Stimulated activated CD8-positive, alpha-beta memory T cell treated with anti-CD3 and anti-CD28 coated beads, Interleukin-4, amount 100 ng/mL, for 1 hour (primary cell): Measurements from ENCODE around the gene CYTH3.

Source experiments
- DNase-seq, 2 donors: peaks; one replicate each; pipeline ENCODE4 v3.0.0-alpha.2; 2020; ENCODE audit warnings: low read depth in 2 of 2, low spot score in 1 of 2

The CYTH3 gene

GRCh38 chr7:6258440-6259182 is 13.8 kb downstream of the CYTH3 start:
- DNase-seq, result no peak

DNA sequence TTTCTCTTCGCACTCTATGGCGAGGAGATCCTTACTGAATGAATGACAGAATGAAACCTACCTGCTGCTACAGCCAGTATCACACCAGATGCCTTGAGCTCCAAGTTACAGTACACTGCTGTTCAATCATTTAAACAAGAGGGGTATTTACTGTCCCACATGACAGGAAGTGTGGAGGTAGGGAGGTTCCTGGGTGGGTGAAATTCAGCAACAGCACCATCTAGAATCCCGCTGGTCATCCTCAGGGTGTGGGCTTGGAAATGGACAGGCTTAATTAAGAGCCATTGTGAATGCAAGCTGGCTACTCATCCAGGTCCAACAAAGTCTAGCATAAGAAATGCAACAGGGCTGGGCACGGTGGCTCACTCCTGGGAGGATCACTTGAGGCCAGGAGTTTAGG is 14.7 kb downstream of the CYTH3 start:
- DNase-seq, result no peak

DNA sequence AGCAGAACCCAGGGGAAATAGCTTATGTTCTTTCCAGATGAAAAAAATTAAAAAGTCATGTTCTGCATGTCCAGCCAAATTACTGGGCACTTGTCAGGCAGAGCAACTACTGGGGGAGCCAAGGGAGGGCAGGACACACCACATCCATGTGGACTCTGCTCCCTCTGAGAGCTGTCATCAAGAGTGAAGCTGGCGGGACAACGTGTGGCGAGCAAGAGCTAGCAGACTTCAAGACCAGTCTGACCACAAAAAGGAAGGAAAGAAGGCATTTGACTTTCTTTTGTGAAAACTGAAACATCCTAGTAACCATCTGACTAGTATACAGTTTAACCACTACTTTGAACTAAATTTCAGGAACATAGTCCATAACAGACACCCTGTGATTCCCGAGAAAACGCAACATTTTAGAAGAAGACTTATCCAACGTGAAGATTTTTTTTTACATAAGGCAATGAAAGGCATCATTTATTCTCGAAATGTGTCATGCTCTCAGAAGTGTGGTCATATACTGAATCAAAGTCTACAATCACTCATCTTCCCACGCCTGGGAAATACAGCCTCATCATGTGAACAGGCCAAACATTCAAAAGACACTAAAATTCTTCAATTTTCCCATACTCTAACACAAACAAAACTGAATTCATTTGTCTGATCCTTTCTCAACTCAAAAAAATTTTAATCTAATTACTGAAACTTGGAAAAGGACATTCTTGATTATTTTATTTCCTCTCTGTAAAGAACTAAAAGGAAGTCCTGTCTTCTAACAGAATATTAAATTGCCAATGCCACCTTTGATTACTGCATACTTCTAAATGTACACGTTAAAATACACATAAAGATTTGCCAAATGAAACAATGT is 15.5 kb downstream of the CYTH3 start:
- no peak for DNase-seq

- DNase-seq, result no peak
Measured at GRCh38 chr7:6256109-6256483, 16.3 kb downstream of the CYTH3 start.

GRCh38 chr7:6254866-6255265 is 17.6 kb downstream of the CYTH3 start:
- DNase-seq, result no peak

GRCh38 chr7:6252748-6253147 is 19.7 kb downstream of the CYTH3 start:
- DNase-seq, result no peak

DNA sequence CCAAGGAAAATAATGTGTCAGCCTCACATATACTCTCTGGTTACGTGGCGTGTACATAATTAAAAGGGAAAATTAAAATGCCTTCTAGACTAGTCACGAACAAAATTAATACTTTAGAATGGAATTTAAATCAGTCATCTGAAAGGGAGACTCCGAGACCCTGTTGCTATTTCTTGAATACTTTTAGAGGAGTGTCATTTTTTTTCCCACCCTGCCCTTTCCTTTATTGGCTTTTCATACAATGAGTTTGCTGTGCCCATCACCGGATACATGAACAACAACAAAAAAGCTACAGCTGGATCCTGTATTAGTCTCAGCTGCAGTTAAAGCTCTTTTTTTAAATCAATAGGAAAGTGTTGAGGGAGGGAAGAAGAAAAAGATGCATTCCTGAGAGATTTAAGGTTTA is 20.1 kb downstream of the CYTH3 start:
- no peak for DNase-seq

DNA sequence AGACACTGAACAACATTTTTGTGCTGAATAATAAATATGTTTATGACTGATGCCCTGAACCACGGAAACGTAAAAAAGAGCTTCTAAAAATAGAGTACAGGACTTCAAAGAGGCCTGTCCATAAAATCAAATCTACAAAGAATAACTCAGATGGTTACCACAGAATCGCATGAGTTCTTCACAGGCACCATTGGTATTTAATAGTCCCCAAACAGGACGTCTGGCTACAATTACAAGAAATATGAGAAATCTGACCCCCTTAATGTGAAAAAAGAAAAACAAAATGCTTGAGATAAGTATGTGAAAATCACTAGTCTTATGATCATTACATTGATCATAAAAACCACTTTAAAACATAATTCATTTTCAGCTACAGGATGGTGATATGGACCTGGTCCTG is 20.8 kb downstream of the CYTH3 start:
- DNase-seq, result no peak

DNA sequence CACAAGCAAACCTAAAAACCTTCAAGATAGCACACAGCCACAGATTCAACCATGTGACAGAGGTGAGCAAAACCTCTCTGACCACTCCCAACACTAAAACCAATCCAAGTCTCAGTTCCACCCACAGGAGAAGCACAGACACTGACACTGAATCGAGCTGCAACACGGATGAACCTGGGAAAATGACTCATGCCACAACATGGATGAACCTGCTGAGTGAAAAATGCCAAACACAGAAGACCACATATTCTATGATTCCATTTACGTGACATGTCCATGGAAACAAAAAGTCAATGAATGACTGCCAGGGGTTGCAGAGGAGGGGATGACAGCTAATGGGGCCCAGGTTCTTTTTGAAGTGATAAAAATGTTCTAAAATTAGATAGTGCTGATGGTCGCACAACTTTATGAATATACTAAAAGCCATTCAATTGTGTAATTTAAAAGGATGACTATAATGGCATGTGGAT is 22.0 kb downstream of the CYTH3 start:
- no peak for DNase-seq

DNA sequence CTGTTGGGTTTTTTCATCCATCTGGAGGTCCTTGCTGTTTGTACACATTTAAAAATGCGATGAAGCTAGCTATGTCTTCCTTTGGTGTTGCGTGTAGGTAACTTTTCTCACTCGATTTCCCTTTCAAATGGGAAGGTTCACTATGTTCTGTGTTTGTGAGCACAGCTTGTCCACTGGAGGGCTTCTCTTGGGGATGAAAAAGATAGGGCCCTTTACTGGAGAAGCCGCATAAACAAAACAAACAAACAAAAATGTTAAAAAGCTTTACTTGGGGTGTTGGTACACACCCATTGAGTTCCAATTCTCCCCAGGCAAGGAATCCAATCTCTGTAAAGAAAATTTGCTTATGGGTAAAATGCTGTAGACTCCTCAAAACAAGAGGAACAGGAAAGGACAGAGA is 23.4 kb downstream of the CYTH3 start:
- DNase-seq, result no peak

DNA sequence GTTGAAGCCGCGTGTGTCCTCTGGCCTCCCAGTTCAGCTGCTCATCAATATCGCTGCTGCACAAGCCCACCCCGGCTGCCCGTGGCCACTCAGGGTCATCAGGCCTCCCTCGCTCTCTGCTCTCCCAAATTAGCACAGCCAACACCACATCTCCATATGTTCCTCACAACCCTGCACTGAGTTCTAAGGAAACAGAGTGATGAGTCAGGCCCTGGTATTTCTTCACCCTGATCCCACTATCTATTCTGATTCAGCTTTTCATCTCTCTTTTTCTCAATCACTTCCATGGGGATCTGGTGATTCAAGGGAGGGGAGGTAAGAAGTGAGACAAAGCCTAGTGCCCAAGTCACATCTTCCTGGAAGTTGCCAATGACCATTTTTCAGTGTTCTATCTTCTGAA is 23.8 kb downstream of the CYTH3 start:
- no peak for DNase-seq

- no peak for DNase-seq
Measured at GRCh38 chr7:6246251-6246917, 26.0 kb downstream of the CYTH3 start.

- no peak for DNase-seq
Measured at GRCh38 chr7:6244021-6244420, 28.4 kb downstream of the CYTH3 start.

DNA sequence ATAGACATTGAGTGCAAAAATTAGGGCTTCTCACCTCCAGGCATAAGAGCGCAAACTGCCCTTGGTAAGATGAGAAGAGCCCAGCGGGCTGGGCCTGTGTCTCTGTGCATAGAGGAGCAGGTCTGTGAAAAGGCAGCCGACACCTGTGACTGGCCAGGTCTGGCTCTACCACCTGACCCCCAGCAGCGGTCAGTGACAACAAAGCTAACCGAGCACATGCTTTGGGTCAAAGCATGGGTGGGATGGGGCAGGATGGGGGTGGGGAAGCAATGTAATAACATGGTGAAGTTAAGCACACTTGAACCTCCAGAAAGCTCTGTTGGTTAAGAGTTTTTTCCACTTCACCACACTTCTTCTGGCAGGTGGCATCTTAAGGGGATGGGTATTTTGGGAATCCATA is 29.3 kb downstream of the CYTH3 start:
- DNase-seq, result no peak

GRCh38 chr7:6242561-6242960 is 29.9 kb downstream of the CYTH3 start:
- DNase-seq, result no peak

- no peak for DNase-seq
Measured at GRCh38 chr7:6241607-6241973, 30.8 kb downstream of the CYTH3 start.

DNA sequence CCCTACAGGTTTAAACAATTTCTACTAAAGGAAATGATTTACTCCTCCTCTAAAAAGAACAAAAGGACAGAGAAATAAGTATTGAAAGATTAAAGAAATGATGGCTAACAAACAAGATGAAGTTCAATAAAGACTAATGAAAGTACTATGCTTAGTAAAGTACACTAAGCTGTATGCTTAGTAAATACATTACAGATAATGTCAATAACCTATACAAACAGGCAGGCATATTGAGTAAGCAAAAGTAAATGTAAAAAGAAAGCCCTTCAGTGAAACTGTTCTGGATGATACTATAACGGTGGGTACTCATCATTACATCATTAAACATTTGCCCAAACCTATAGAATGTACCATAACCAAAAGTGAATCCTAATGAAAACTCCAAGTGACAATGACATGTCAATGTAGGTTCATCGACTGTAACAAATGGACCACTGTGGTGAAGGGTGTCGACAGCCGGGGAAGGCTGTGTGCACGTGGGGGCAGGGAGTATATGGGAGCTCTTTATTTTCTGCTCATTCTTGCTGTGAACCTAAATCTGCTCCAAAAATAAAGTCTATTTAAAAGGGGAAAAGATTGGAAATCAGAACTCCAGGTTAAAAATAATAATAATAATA is 34.0 kb downstream of the CYTH3 start:
- no peak for DNase-seq

GRCh38 chr7:6237730-6238129 is 34.7 kb downstream of the CYTH3 start:
- DNase-seq, result no peak

DNA sequence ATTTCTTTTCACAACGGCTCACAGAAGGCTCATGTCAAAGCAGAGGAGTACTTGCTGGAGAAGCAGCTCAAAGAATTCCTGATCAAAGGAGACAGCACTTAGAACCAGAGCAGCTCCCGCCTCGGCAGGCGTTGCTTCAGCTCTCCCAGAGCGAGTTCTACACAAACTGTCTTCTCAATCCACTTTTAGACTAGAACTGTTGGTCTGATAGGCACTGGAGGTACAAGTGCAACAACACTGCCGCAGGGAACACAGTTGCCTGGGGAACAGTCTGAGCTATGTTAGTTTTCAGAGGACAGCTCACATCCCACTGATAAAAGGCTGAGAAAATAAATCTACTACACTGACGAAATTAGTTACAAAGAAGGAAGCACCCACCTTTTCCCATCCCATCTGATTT is 35.4 kb downstream of the CYTH3 start:
- no peak for DNase-seq

DNA sequence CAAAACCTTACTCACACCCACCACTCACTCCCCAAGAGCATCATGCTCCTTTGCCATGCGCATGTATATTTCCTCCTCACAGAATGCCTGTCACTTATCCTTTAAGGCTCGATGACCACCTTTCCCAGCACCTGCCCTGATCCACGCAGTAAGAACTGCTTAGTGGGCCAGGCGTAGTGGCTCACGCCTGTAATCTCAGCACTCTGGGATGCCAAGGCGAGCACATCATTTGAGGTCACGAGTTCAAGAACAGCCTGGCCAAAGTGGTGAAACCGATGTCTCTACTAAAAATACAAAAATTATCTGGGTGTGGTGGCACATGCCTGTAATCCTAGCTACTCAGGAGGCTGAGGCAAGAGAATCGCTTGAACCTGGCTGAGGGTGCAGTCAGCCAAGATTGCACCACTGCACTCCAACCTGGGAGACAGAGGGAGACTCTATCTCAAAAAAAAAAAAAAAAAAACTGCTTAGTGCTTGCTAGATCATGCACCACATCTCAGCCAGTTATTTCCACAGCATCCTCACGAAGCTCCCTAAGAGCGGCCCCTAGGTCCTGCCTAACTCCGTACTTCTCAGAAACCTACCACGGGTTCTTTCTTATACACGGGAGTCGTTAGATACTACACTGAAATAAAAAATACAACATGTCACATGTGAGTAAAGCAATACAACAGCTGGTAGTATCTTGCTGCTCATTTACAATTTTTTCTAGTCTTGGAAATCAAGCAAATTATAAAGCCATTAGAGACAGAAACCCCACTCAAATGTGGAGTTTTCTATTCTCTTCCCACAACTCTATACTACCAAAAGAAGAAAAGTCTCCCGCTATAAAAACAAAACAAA is 37.2 kb downstream of the CYTH3 start:
- DNase-seq, result no peak

- DNase-seq, result no peak
Measured at GRCh38 chr7:6234384-6234783, 38.0 kb downstream of the CYTH3 start.
